ENCODE results near the gene CRPPA. TPM values are rescaled to one million over a fixed set of nuclear protein-coding genes. Genes with fewer than 3 reads are reported as not detected.

The CRPPA gene
- total RNA-seq, 1 donor from 2014 or later: 4.0 TPM

DNA sequence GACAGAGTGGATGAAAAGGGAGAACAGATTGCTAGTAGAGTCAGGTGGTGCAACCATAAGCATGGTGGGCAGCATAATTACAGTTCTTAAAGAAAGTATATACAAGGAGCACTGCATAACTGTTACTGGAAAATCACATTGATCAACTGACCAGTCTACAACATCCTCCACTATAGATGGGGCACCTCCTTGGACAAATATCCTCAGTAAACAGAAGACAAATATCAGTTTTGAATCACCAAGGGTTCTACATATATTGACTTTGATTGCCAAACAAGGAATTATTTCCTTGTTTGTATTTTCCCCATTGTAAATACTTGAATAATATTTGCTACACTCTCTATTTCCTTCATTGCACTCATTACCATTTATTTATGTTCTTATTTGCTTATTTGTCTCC, 17.6 kb upstream of the CRPPA start:
- Mint-ChIP-seq H3K36me3 (ENCODE audit: low read depth) (no peaks in the 10 kb centered on the region), H3K9me3 (no peaks in the 10 kb centered on the region), H3K27me3 (ENCODE audit: low read depth) (no peaks in the 10 kb centered on the region), H3K4me1 (peaks cover 6% of the 10 kb centered on the region), H3K27ac (ENCODE audit: unreplicated experiment) (no peak overlapping the region), H3K4me3 (no peak overlapping the region)
- no peak for DNase-seq (ENCODE audit: low read depth, low spot score)
- TF ChIP-seq, protein P1, sequence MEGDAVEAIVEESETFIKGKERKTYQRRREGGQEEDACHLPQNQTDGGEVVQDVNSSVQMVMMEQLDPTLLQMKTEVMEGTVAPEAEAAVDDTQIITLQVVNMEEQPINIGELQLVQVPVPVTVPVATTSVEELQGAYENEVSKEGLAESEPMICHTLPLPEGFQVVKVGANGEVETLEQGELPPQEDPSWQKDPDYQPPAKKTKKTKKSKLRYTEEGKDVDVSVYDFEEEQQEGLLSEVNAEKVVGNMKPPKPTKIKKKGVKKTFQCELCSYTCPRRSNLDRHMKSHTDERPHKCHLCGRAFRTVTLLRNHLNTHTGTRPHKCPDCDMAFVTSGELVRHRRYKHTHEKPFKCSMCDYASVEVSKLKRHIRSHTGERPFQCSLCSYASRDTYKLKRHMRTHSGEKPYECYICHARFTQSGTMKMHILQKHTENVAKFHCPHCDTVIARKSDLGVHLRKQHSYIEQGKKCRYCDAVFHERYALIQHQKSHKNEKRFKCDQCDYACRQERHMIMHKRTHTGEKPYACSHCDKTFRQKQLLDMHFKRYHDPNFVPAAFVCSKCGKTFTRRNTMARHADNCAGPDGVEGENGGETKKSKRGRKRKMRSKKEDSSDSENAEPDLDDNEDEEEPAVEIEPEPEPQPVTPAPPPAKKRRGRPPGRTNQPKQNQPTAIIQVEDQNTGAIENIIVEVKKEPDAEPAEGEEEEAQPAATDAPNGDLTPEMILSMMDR (conservative IDR thresholded peaks at IDR 0.05): no peak

DNA sequence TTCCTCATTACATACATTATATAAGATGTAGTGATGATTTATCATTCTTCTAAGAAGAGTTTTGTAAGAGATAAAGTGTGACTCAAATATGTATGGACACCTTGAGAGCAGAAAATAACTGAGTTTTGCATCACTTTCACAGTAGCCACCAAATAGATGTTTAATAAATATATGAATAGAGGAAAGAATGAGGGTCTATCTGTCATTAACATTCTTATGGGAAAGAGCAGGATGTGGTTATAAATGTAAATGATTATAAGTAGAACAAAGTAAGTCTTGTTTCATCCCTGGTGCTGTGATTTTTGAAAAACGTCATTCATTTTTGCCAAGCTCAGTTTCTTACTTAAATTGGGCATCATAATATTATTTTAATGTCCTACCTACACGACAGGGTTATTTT, 15.0 kb upstream of the CRPPA start:
- TF ChIP-seq, protein P1 (conservative IDR thresholded peaks at IDR 0.05): no peak
- no peaks in the 10 kb centered on the region for H3K9me3 Mint-ChIP-seq
- H3K36me3 Mint-ChIP-seq (ENCODE audit: low read depth): no peaks in the 10 kb centered on the region
- no peak for DNase-seq (ENCODE audit: low read depth, low spot score)
- no peak overlapping the region for H3K4me3 Mint-ChIP-seq
- H3K27me3 Mint-ChIP-seq (ENCODE audit: low read depth): no peaks in the 10 kb centered on the region
- peaks cover 10% of the 10 kb centered on the region for H3K4me1 Mint-ChIP-seq
- no peak overlapping the region for H3K27ac Mint-ChIP-seq (ENCODE audit: unreplicated experiment)

DNA sequence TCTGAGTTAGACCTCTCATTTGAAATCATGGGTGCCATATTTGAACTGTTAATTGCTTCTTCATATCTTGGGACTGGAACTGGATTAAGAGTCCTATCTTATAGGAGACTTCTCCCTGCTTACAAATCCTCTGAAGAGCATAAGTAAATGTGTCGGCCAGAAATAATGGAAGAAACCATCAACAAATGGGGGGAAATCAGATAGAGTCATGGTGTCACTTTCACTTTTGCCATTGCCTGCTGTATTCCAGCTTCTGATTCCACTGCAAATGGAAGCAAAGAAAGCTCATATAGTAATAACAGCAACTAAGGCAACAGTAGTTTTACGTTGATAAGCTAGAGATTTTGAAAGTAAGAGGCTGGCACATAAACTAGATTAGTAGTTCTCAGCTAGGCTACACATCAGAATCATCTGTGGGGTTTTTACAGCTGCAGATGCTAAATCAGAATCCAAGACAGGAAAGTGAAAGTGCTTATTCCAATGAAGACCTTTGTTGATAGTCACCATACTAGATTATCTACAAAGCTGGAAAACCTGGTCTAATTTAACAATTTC, 12.3 kb upstream of the CRPPA start:
- Mint-ChIP-seq H3K9me3 (no peaks in the 10 kb centered on the region), H3K27me3 (ENCODE audit: low read depth) (no peaks in the 10 kb centered on the region), H3K27ac (ENCODE audit: unreplicated experiment) (no peak overlapping the region), H3K36me3 (ENCODE audit: low read depth) (no peaks in the 10 kb centered on the region), H3K4me1 (peaks cover 11% of the 10 kb centered on the region), H3K4me3 (no peak overlapping the region)
- TF ChIP-seq, protein P1 (conservative IDR thresholded peaks at IDR 0.05): no peak
- DNase-seq (ENCODE audit: low read depth, low spot score): no peak

DNA sequence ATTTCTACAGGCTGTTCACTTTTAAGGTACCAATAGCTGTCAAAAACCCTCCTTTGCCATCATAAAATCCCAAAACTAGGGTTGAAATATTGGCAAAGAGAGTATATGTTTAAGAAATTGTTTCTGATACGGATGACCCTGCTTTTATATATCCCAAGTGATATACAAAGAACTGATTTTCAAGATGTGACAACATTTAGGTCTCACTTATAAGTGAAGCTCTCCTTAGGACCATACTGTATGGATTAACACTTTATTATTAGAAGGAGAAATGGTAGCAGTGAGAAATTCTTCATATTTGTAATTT, 11.0 kb upstream of the CRPPA start:
- TF ChIP-seq, protein P1 (conservative IDR thresholded peaks at IDR 0.05): no peak
- Mint-ChIP-seq H3K4me1 (peaks cover 10% of the 10 kb centered on the region), H3K27ac (ENCODE audit: unreplicated experiment) (no peak overlapping the region), H3K27me3 (ENCODE audit: low read depth) (no peaks in the 10 kb centered on the region), H3K4me3 (no peak overlapping the region), H3K9me3 (no peaks in the 10 kb centered on the region), H3K36me3 (ENCODE audit: low read depth) (no peaks in the 10 kb centered on the region)
- no peak for DNase-seq (ENCODE audit: low read depth, low spot score)

DNA sequence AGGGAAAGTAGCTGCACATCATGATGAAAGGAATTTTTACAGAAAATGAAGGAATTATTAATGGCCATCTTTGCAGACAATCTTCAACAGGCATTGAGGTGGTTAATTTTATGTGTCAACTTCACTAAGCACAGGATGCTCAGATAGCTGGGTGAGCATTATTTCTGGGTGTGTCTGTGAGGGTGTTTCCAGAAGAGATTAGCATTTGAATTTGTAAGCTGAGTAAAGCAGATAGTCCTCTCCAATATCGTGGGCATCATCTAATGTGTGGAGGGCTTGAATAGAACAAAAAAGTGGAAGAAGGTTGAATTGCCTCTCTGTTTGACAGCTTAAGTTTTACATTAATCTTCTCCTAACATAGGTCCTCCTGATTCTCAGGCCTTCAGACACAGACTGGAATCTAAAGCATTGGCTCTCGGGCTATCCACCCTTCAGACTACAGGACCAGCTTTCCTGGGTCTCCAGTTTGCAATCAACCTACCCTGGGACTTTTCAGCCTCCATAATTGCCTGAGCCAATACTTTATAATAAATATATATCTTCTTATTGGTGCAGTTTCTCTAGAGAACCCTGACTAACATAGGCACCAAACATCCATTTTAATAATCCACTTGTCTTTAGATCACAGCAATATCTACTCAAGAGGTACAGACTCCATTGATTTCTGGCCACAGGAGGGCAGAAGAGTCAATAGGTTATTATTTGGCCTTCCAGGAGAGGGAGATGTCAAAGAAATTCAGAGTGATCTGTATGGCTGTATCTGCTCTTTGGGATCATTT, 10.5 kb upstream of the CRPPA start:
- Mint-ChIP-seq H3K9me3 (no peaks in the 10 kb centered on the region), H3K27ac (ENCODE audit: unreplicated experiment) (no peak overlapping the region), H3K4me3 (no peak overlapping the region), H3K4me1 (peaks cover 10% of the 10 kb centered on the region), H3K36me3 (ENCODE audit: low read depth) (no peaks in the 10 kb centered on the region), H3K27me3 (ENCODE audit: low read depth) (no peaks in the 10 kb centered on the region)
- TF ChIP-seq, protein P1 (conservative IDR thresholded peaks at IDR 0.05): peak; percentile 59
- DNase-seq (ENCODE audit: low read depth, low spot score): peak; percentile 12

Measured in neural crest cell (in vitro differentiated cells).